ENCODE data around the gene PRPSAP1.
A peak's percentile ranks its signal among the peaks of the same experiment; 100 is the strongest.
"Not testable (repeated sequence)": the region's sequence is repeated elsewhere in the genome, so short reads cannot be mapped to it uniquely, and the experiment has no call there.

PRPSAP1 gene

GRCh38 chr17:76318586-76318985, 35.1 kb downstream of the PRPSAP1 start:
- no peak for DNase-seq (ENCODE audit: low spot score)

- DNase-seq (ENCODE audit: low spot score): no peak
These were observed 36.2 kb downstream of the PRPSAP1 start for GRCh38 chr17:76317535-76317934.

- DNase-seq (ENCODE audit: low spot score): no peak
These were observed 39.1 kb downstream of the PRPSAP1 start for GRCh38 chr17:76314392-76315227.

- DNase-seq (ENCODE audit: low spot score): no peak
These were observed 41.0 kb downstream of the PRPSAP1 start for GRCh38 chr17:76312735-76313134.

- DNase-seq (ENCODE audit: low spot score): no peak
These were observed 44.3 kb downstream of the PRPSAP1 start for GRCh38 chr17:76309461-76309860.

- DNase-seq (ENCODE audit: low spot score): no peak
These were observed 45.8 kb downstream of the PRPSAP1 start, which contains the start of gene QRICH2 for GRCh38 chr17:76307966-76308338. Gene QRICH2 (minus strand): TSS chr17:76308276. CDS start chr17:76307998, 278 bp downstream.

GRCh38 chr17:76307299-76307965, 46.3 kb downstream of the PRPSAP1 start:
- no peak for DNase-seq (ENCODE audit: low spot score)

- not testable (repeated sequence) for DNase-seq (ENCODE audit: low spot score)
These were observed 48.6 kb downstream of the PRPSAP1 start for GRCh38 chr17:76305135-76305454.

GRCh38 chr17:76304226-76305134, 49.2 kb downstream of the PRPSAP1 start:
- no peak for DNase-seq (ENCODE audit: low spot score)

GRCh38 chr17:76297436-76297835, 56.3 kb downstream of the PRPSAP1 start:
- DNase-seq (ENCODE audit: low spot score): no peak

GRCh38 chr17:76296889-76297288, 56.8 kb downstream of the PRPSAP1 start:
- no peak for DNase-seq (ENCODE audit: low spot score)

GRCh38 chr17:76296186-76296585, 57.5 kb downstream of the PRPSAP1 start:
- DNase-seq (ENCODE audit: low spot score): no peak

GRCh38 chr17:76293106-76293505, 60.6 kb downstream of the PRPSAP1 start:
- no peak for DNase-seq (ENCODE audit: low spot score)

GRCh38 chr17:76292567-76292966, 61.1 kb downstream of the PRPSAP1 start:
- DNase-seq (ENCODE audit: low spot score): no peak

- DNase-seq (ENCODE audit: low spot score): no peak
These were observed 71.9 kb downstream of the PRPSAP1 start for GRCh38 chr17:76281573-76282371.

GRCh38 chr17:76280650-76281049, 73.1 kb downstream of the PRPSAP1 start:
- no peak for DNase-seq (ENCODE audit: low spot score)

- DNase-seq (ENCODE audit: low spot score): no peak
These were observed 73.9 kb downstream of the PRPSAP1 start for GRCh38 chr17:76279742-76280287.

GRCh38 chr17:76278952-76279741, 74.6 kb downstream of the PRPSAP1 start:
- peak; percentile 85 for DNase-seq (ENCODE audit: low spot score)

- no peak for DNase-seq (ENCODE audit: low spot score)
These were observed 75.3 kb downstream of the PRPSAP1 start for GRCh38 chr17:76278268-76278908.

Data from CD4-positive, alpha-beta T cell treated with Interleukin-2 at 100 ng/mL for 4 hours (primary cell).